DOHH2 (cell line): ENCODE results near the gene ZNF385D.

Experiments used
- H3F3A ChIP-seq: fragments of 200-600 bp; sonication (generic), shearing (Covaris generic); 2 replicates; pipeline ENCODE4 v1.6.0; 2016; ENCODE audit warnings: antibody characterized with exemption, mild to moderate bottlenecking; ENCODE audit not compliant: control insufficient read depth, insufficient read depth
- H3K27ac ChIP-seq: fragments of 200-600 bp; sonication (generic); 2 replicates; pipeline ENCODE4 v1.5.1; 2014; ENCODE audit warnings: low read depth, mild to moderate bottlenecking, low read length, moderate library complexity
- H3K27me3 ChIP-seq: fragments of 200-600 bp; sonication (generic); 2 replicates; pipeline ENCODE4 v1.6.1; 2014; ENCODE audit warnings: mild to moderate bottlenecking, low read length, mixed read lengths; ENCODE audit not compliant: control insufficient read depth
- H3K36me3 ChIP-seq: fragments of 200-600 bp; sonication (generic); 2 replicates; pipeline ENCODE4 v1.6.1; 2014; ENCODE audit warnings: mild to moderate bottlenecking, low read length, moderate library complexity, mixed read lengths; ENCODE audit not compliant: control insufficient read depth
- H3K4me1 ChIP-seq: fragments of 200-600 bp; sonication (generic); 2 replicates; pipeline ENCODE4 v1.6.1; 2014; ENCODE audit warnings: mild to moderate bottlenecking, low read length, mixed read lengths; ENCODE audit not compliant: control insufficient read depth
- H3K4me2 ChIP-seq: fragments of 200-600 bp; sonication (generic); 2 replicates; pipeline ENCODE4 v1.6.0; 2014; ENCODE audit warnings: mild to moderate bottlenecking, low read length, moderate library complexity
- H3K4me3 ChIP-seq: fragments of 200-600 bp; sonication (generic); 2 replicates; pipeline ENCODE4 v1.5.1; 2014; ENCODE audit warnings: mild to moderate bottlenecking, low read length, mixed read lengths
- H3K79me2 ChIP-seq: fragments of 200-600 bp; sonication (generic); 2 replicates; pipeline ENCODE4 v1.6.1; 2014; ENCODE audit warnings: mild to moderate bottlenecking, low read length, mixed read lengths; ENCODE audit not compliant: control insufficient read depth
- H3K9me2 ChIP-seq: fragments of 200-600 bp; sonication (generic); replicated peaks from 2 replicates; pipeline ENCODE4 v1.6.1; 2014; ENCODE audit warnings: mild to moderate bottlenecking, low read length, mixed read lengths; ENCODE audit not compliant: control insufficient read depth
- H3K9me3 ChIP-seq: fragments of 200-600 bp; sonication (generic); 2 replicates; pipeline ENCODE4 v1.6.1; 2014; ENCODE audit warnings: antibody characterized with exemption, low read length, mixed read lengths; ENCODE audit not compliant: control insufficient read depth, insufficient read depth
- H4K20me1 ChIP-seq: fragments of 200-600 bp; sonication (generic); 2 replicates; pipeline ENCODE4 v1.6.0; 2014; ENCODE audit warnings: low read depth, mild to moderate bottlenecking, antibody characterized with exemption, low read length, moderate library complexity; ENCODE audit not compliant: control insufficient read depth, insufficient read depth
- EZH2phosphoT487 ChIP-seq: fragments of 200-600 bp; sonication (generic); IDR thresholded peaks from 2 replicates; pipeline ENCODE4 v1.6.1; 2017; ENCODE audit warnings: borderline replicate concordance, mild to moderate bottlenecking, antibody characterized with exemption, low read length, moderate library complexity, mixed read lengths
- TF ChIP-seq, protein P1 (sequence below): fragments of 200-600 bp; sonication (generic); IDR thresholded peaks from one replicate; pipeline ENCODE4 v1.5.1; 2014; ENCODE audit warnings: antibody characterized with exemption, mild to moderate bottlenecking, low read depth, low read length; ENCODE audit not compliant: poor library complexity, severe bottlenecking

ZNF385D gene

GRCh38 chr3:21750831-21751391, at the start of gene ZNF385D:
TSS of gene ZNF385D (minus strand) at chr3:21751210. CDS start at chr3:21750916, 294 bp downstream.
- Histone ChIP-seq H3K4me2 (no peak within 1 kb of the TSS), H3K9me3 (no peaks in the 10 kb centered on the region), H3K9me2 (no peaks in the 10 kb centered on the region; the same call in 1 of the 2 replicates), H3F3A (no peaks in the 10 kb centered on the region), H4K20me1 (no peaks in the 10 kb centered on the region), H3K79me2 (no peaks in the 10 kb centered on the region), H3K36me3 (no peaks in the 10 kb centered on the region), H3K27ac (no peak within 1 kb of the TSS), H3K4me3 (no peak within 1 kb of the TSS), H3K4me1 (no peaks in the 10 kb centered on the region), H3K27me3 (no peaks in the 10 kb centered on the region)
- TF ChIP-seq, protein P1, sequence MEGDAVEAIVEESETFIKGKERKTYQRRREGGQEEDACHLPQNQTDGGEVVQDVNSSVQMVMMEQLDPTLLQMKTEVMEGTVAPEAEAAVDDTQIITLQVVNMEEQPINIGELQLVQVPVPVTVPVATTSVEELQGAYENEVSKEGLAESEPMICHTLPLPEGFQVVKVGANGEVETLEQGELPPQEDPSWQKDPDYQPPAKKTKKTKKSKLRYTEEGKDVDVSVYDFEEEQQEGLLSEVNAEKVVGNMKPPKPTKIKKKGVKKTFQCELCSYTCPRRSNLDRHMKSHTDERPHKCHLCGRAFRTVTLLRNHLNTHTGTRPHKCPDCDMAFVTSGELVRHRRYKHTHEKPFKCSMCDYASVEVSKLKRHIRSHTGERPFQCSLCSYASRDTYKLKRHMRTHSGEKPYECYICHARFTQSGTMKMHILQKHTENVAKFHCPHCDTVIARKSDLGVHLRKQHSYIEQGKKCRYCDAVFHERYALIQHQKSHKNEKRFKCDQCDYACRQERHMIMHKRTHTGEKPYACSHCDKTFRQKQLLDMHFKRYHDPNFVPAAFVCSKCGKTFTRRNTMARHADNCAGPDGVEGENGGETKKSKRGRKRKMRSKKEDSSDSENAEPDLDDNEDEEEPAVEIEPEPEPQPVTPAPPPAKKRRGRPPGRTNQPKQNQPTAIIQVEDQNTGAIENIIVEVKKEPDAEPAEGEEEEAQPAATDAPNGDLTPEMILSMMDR, result no peak
- no peak for TF ChIP-seq EZH2phosphoT487

DNA sequence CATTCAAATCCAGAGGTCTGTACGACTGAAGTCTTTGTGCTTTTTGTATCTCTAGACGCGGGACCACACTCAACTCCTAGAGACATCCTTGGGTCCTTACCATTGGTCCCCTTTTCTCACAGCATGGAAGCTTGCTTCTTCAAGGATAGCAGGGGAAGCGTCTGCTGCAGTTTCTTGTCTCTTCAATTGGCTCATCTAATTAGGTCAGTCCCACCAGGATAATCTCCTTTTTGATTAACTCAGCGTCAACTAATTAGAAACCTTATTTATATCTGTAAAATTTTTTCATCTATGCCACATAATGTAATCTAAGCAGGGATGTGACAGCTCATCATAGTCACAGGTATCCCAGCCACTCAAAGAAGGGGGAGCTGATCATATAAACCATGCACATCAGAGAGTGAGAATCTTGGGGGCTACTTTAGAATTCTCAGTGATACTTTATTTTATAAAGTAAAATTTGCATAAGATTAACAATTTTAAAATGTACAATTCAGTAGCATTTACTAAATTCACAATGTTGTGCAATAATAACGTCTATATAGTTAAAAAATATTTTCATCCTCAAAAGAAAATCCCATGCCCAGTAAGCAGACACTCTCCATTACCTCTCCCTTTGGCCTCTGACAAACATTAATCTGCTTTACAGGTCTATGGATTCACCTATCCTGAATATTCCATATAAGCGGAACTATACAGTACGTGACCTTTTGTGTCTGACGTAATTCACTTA, 47.5 kb upstream of the ZNF385D start:
- H4K20me1 ChIP-seq, result no peaks in the 10 kb centered on the region
- H3K27me3 ChIP-seq, result no peaks in the 10 kb centered on the region
- TF ChIP-seq, protein P1, result no peak
- no peak for TF ChIP-seq EZH2phosphoT487
- H3K9me2 ChIP-seq, result no peaks in the 10 kb centered on the region
- no peak overlapping the region for H3K4me2 ChIP-seq
- H3K9me3 ChIP-seq, result no peaks in the 10 kb centered on the region
- no peaks in the 10 kb centered on the region for H3K36me3 ChIP-seq
- no peak overlapping the region for H3K4me3 ChIP-seq
- no peak overlapping the region for H3K27ac ChIP-seq
- H3K79me2 ChIP-seq, result no peaks in the 10 kb centered on the region
- H3F3A ChIP-seq, result no peaks in the 10 kb centered on the region
- no peaks in the 10 kb centered on the region for H3K4me1 ChIP-seq

DNA sequence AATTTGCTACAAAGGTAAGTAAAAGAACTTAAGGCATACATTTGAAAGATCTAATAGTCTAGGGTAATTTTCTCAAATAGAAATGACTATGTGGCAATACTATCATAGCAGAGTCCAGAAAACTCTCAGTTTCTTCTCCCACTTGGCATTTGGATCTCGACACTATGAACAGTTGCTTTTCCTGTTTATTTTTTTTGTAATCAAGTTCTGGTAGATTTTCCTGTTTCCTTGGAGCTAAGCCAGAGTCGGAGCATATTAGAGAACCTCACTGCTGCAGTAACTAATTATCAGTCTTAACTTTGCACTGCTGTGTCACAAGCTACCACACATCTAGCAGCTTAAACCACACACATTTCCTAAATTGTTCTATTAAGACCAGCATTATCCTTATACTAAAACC, 44.9 kb upstream of the ZNF385D start:
- no peak overlapping the region for H3K27ac ChIP-seq
- no peaks in the 10 kb centered on the region for H3K36me3 ChIP-seq
- TF ChIP-seq EZH2phosphoT487, result no peak
- no peaks in the 10 kb centered on the region for H3K9me3 ChIP-seq
- no peaks in the 10 kb centered on the region for H3K79me2 ChIP-seq
- no peaks in the 10 kb centered on the region for H3K9me2 ChIP-seq
- no peaks in the 10 kb centered on the region for H3K27me3 ChIP-seq
- H3K4me1 ChIP-seq, result no peaks in the 10 kb centered on the region
- H4K20me1 ChIP-seq, result no peaks in the 10 kb centered on the region
- H3K4me3 ChIP-seq, result no peak overlapping the region
- H3K4me2 ChIP-seq, result no peak overlapping the region
- H3F3A ChIP-seq, result no peaks in the 10 kb centered on the region

DNA sequence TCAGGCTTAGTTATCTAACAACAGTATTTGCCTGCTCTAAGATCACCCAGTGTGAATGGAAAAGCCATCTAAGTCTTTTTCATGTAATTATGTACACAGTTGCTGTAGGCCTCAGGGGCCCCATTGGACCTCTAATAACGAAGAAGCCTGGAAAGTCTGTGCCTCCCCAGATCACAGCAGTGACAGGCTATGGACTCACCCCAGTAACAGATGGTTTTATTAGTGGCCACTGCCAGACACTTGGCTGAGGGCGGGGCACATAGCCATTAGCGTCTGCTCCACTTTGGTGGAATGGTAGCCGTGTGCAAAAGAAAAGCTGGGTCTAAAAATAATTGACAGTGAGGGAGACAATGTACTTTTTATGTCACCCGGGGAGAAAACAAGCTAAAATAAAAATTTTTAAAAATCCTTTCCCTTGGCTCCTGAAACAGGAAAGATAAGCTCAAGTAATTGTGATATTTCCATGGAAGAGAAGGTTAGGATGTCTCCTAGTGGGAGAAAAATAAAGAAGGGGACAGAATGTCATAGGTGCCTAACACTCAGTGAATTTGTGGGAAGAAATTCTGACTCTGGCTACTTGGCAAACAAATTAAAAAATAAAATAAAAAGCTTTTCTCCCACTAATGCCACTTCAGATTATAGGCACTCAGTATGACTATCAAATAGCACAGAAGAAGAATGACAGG, 44.3 kb upstream of the ZNF385D start:
- H3F3A ChIP-seq, result no peaks in the 10 kb centered on the region
- no peaks in the 10 kb centered on the region for H3K79me2 ChIP-seq
- TF ChIP-seq EZH2phosphoT487, result no peak
- TF ChIP-seq, protein P1, result no peak

More for the DNA sequence above, 44.3 kb upstream of the ZNF385D start:
- Histone ChIP-seq H3K9me2 (no peaks in the 10 kb centered on the region), H3K9me3 (no peaks in the 10 kb centered on the region), H4K20me1 (no peaks in the 10 kb centered on the region), H3K4me3 (no peak overlapping the region), H3K4me1 (no peaks in the 10 kb centered on the region), H3K4me2 (no peak overlapping the region), H3K27me3 (no peaks in the 10 kb centered on the region), H3K27ac (no peak overlapping the region), H3K36me3 (no peaks in the 10 kb centered on the region)
